Measurements from ENCODE around the gene IQCK.

IQCK gene

DNA sequence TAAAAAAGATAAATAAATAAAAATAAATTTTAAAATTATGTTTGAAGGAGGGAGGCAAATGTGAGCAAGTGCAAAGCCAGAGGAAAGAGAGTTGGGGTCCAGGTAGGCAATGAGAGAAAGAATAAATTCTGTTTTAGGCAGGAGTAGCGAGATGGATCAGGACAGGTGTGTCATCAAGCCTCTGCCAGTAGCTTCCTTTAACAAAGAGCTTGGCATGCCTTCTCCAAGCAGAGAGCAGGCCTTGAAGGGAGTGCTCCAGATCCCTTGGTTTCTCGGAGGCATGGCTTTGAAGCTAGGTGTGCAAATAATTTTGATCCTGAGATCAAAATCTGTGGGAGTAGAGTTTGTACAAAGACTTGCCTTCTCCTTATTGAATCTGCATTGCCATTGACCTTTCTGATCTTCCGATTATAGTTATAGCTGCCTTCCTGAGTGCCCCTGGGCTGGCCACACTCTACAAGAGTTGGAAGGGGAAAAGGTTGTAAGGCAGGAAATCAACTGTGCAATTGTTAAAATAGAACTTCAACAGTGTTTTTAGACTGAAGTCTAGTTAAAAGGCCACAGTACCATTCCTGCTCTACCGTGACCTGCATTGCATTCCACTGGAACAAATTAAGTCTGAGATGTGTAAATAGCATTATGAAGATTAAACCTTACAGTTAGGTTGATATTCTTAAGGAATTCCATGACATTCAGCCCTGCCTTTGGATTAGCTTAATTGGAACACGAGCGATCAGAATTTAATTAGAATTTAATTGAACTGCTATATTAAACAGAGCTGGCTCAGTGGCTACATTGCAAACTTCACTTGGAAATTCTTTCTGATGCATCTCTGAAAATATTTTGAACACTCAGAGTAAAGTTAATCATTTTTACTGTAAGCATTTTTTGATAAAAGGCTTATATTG, 33.7 kb downstream of the IQCK start:
- no peaks in the 10 kb centered on the region for H3K9me3 ChIP-seq (replicated peaks; ENCODE audit: low read length)
- H3K9ac ChIP-seq (ENCODE audit: low read depth, low read length), result no peak overlapping the region
- H3K36me3 ChIP-seq (ENCODE audit: insufficient read depth, low read length), result no peaks in the 10 kb centered on the region
- H3K27me3 ChIP-seq (ENCODE audit: control insufficient read depth, insufficient read depth, low read length), result no peaks in the 10 kb centered on the region
- peaks cover 7% of the 10 kb centered on the region for H3K4me1 ChIP-seq (ENCODE audit: control insufficient read depth, insufficient read depth, low read length)
- H3K4me3 ChIP-seq (ENCODE audit: low read length), result no peak overlapping the region
- H3K4me2 ChIP-seq (ENCODE audit: low read length), result no peak overlapping the region

DNA sequence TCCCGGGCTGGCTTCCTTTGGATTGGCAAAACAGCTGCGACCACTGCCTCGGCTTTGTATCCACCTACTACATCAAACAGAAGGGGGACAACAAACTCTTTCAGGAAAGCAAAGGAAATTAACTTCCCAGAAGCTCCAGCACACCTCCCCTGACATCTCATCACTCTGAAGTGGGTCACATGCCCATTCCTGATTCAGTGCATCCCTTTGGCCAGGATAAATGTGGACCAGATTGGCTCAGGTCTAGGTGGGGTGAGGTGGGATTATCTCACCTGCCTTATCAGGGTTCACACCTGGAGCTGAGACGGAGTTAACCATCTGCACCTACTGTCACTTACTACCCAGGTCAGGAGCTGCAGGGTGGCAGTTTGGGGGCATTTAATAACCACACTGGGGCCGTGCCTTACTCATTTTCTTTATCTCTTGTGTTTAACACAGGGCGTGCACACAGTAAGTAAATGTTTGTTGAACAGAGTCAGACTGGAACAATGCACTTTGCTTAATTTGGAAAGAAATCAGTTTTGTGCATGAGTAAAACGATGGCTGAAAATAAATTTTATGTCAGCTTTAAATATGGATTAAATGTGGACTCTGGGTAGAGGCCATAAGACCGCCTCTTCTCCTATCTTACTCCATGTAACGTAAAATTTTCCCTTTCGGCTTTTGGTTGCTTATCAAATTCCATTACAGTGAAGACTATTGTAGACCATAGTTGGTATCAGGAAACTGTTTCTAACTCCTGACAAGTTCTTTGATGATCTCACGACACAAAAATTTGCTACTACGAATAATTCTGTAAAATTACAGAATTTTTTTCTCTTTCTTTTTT, 36.0 kb downstream of the IQCK start:
- Histone ChIP-seq H3K4me1 (ENCODE audit: control insufficient read depth, insufficient read depth, low read length) (peaks cover 7% of the 10 kb centered on the region), H3K4me3 (ENCODE audit: low read length) (no peak overlapping the region), H3K36me3 (ENCODE audit: insufficient read depth, low read length) (no peaks in the 10 kb centered on the region), H3K27me3 (ENCODE audit: control insufficient read depth, insufficient read depth, low read length) (no peaks in the 10 kb centered on the region), H3K9ac (ENCODE audit: low read depth, low read length) (no peak overlapping the region), H3K4me2 (ENCODE audit: low read length) (no peak overlapping the region), H3K9me3 (replicated peaks; ENCODE audit: low read length) (no peaks in the 10 kb centered on the region)

DNA sequence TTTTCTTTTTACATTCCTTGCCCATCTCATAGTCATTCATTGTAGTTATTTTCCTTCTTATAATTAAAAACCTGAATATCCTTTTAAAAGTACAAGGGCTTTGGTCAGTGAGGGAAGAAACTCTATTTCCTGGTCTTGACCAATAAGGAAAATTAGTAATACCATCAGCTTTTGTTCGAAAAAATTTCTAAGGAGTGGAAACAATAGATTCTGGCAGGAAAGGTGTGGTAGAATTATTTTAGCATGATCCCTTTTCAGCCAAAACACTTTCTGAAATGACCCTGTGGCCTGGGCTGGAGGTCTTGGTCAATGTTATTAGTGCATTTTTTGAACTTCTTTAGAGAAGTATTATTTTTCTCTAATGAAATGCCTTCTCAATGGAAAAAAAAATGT, 36.6 kb downstream of the IQCK start:
- H3K27me3 ChIP-seq (ENCODE audit: control insufficient read depth, insufficient read depth, low read length), result no peaks in the 10 kb centered on the region
- no peak overlapping the region for H3K4me2 ChIP-seq (ENCODE audit: low read length)
- H3K4me3 ChIP-seq (ENCODE audit: low read length), result no peak overlapping the region
- no peak overlapping the region for H3K9ac ChIP-seq (ENCODE audit: low read depth, low read length)
- peaks cover 7% of the 10 kb centered on the region for H3K4me1 ChIP-seq (ENCODE audit: control insufficient read depth, insufficient read depth, low read length)
- no peaks in the 10 kb centered on the region for H3K9me3 ChIP-seq (replicated peaks; ENCODE audit: low read length)
- H3K36me3 ChIP-seq (ENCODE audit: insufficient read depth, low read length), result no peaks in the 10 kb centered on the region

DNA sequence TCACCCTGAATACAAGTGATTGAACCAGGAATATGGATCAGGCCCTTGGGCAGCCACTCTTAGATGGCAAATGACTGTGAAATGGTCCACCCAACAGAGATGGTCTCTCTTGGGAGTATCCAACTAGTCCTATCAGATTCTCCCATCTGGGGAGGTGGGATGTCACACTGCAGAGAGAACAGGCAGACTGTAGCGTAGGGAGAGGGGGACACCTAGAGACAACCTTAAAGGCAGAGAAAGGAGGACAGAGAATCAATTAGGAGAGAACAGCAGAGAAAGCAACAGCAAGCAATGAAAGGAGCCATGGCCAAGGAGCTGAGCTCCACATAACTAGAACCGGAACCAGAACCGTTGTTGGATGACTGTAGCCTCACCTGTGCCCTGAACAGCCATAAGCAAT, 37.2 kb downstream of the IQCK start:
- no peak overlapping the region for H3K4me2 ChIP-seq (ENCODE audit: low read length)
- no peak overlapping the region for H3K9ac ChIP-seq (ENCODE audit: low read depth, low read length)
- H3K27me3 ChIP-seq (ENCODE audit: control insufficient read depth, insufficient read depth, low read length), result no peaks in the 10 kb centered on the region
- H3K36me3 ChIP-seq (ENCODE audit: insufficient read depth, low read length), result no peaks in the 10 kb centered on the region
- no peaks in the 10 kb centered on the region for H3K9me3 ChIP-seq (replicated peaks; ENCODE audit: low read length)
- H3K4me1 ChIP-seq (ENCODE audit: control insufficient read depth, insufficient read depth, low read length), result peaks cover 7% of the 10 kb centered on the region
- no peak overlapping the region for H3K4me3 ChIP-seq (ENCODE audit: low read length)

DNA sequence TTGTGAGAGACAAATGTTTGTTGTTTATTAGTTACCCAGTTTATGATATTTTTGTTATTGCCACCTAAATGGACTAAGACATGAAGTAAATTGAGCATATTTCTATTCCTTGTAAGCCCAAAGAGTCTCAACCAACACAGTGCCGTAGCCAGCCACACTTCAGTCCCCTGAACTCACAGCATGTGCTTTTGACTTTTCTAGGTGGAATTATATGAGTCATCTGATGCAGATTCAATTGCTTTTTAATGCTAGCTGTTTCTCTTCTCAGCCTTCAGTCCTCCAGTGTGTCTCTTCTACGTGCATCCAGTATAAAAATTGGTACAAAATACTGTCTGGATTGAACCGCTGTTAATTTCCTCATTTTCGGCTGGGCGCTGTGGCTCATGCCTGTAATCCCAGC, 39.0 kb downstream of the IQCK start:
- no peak overlapping the region for H3K9ac ChIP-seq (ENCODE audit: low read depth, low read length)
- H3K36me3 ChIP-seq (ENCODE audit: insufficient read depth, low read length), result no peaks in the 10 kb centered on the region
- no peaks in the 10 kb centered on the region for H3K27me3 ChIP-seq (ENCODE audit: control insufficient read depth, insufficient read depth, low read length)
- peaks cover 7% of the 10 kb centered on the region for H3K4me1 ChIP-seq (ENCODE audit: control insufficient read depth, insufficient read depth, low read length)
- no peaks in the 10 kb centered on the region for H3K9me3 ChIP-seq (replicated peaks; ENCODE audit: low read length)
- no peak overlapping the region for H3K4me2 ChIP-seq (ENCODE audit: low read length)
- no peak overlapping the region for H3K4me3 ChIP-seq (ENCODE audit: low read length)

DNA sequence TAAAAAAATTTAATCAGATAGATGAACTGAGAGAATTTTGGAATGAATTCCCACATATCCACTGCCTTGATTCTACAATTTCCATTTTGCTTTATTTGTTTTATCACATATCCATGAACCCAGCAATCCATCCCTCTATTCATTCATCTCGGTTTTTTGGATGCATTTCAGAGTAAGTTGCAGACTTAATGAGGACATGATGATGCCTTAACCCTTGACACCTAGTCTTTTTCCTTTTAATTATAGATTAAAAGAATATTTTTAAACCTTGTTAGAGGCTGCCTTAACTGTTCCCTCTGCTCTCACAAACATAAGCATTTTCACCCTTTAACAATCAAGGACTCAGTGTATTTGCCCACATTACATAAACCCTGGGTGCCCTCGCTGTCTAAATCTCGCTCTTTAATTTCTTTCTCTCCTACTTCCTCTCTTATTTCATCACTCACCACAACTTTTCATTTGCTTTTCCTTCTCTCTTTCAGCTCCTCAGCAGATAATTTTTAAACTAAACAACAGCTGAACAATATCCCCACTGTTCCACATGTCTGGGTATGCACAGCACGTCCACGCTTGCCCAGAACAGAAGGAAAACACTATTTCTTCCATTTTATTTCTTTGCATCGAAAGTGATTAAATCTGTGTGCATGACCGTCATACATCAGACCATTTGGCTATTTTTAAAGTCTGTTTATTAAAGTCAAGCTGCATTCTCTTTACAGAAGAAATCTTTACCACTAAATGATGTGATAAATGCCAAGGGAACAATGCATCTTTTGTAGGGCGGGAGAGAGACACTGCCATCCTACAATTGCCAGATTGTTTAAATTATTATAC, 39.9 kb downstream of the IQCK start:
- Histone ChIP-seq H3K9me3 (replicated peaks; ENCODE audit: low read length) (no peaks in the 10 kb centered on the region), H3K4me1 (ENCODE audit: control insufficient read depth, insufficient read depth, low read length) (peaks cover 7% of the 10 kb centered on the region), H3K27me3 (ENCODE audit: control insufficient read depth, insufficient read depth, low read length) (no peaks in the 10 kb centered on the region), H3K36me3 (ENCODE audit: insufficient read depth, low read length) (no peaks in the 10 kb centered on the region), H3K4me2 (ENCODE audit: low read length) (no peak overlapping the region), H3K9ac (ENCODE audit: low read depth, low read length) (no peak overlapping the region), H3K4me3 (ENCODE audit: low read length) (no peak overlapping the region)

DNA sequence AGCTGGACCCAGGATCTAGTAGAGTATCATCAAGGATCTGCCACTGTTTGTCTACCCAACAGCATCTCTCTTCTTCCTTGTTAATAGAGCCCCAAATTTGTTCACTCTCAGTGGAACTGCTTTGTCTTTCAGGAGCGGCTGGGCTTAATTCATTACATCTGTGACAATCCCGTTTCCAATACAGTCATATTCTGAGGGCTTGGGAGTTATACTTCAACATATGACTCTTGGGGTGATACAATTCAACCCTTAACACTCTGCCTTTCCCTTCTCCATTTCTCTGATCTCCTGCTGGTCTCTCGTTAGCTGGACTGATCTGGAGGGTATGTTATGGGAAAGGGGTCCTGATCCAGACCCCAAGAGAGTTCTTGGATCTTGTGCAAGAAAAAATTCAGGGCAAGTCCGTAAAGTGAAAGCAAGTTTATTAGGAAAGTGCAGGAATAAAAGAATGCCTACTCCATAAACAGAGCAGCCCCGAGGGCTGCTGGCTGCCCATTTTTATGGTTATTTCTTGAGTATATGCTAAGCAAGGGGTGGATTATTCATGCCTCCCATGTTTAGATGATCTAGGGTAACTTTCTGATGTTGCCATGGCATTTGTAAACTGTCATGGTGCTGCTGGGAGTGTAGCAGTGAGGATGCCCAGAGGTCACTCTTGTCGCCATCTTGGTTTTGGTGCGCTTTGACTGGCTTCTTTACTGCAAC, 42.4 kb downstream of the IQCK start:
- H3K4me1 ChIP-seq (ENCODE audit: control insufficient read depth, insufficient read depth, low read length), result no peaks in the 10 kb centered on the region

GRCh38 chr16:19765860-19766553, 47.9 kb downstream of the IQCK start:
- H3K36me3 ChIP-seq (ENCODE audit: insufficient read depth, low read length), result no peaks in the 10 kb centered on the region
- no peak overlapping the region for H3K9ac ChIP-seq (ENCODE audit: low read depth, low read length)
- no peaks in the 10 kb centered on the region for H3K9me3 ChIP-seq (replicated peaks; ENCODE audit: low read length)

More for the DNA sequence above, 42.4 kb downstream of the IQCK start:
- Histone ChIP-seq H3K4me2 (ENCODE audit: low read length) (no peak overlapping the region), H3K9ac (ENCODE audit: low read depth, low read length) (no peak overlapping the region), H3K27me3 (ENCODE audit: control insufficient read depth, insufficient read depth, low read length) (no peaks in the 10 kb centered on the region), H3K4me3 (ENCODE audit: low read length) (no peak overlapping the region), H3K36me3 (ENCODE audit: insufficient read depth, low read length) (no peaks in the 10 kb centered on the region), H3K9me3 (replicated peaks; ENCODE audit: low read length) (no peaks in the 10 kb centered on the region)

DNA sequence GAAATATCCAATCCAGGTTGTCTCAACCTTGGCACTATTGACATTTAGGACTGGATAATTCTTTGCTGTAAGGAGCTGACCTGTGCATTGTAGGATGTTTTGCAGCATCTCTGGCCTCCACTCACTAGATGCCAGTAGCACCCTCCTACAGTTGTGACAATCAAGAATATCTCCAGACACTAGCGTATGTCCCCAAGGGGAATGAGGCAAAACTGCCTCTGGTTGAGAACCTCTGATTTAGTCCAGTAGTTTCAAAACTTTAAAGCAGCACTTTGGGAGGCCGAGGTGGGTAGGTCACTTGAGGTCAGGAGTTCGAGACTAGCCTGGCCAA, 48.4 kb downstream of the IQCK start:
- no peaks in the 10 kb centered on the region for H3K4me1 ChIP-seq (ENCODE audit: control insufficient read depth, insufficient read depth, low read length)
- H3K4me3 ChIP-seq (ENCODE audit: low read length), result no peak overlapping the region
- no peak overlapping the region for H3K9ac ChIP-seq (ENCODE audit: low read depth, low read length)
- no peak overlapping the region for H3K4me2 ChIP-seq (ENCODE audit: low read length)
- H3K27me3 ChIP-seq (ENCODE audit: control insufficient read depth, insufficient read depth, low read length), result no peaks in the 10 kb centered on the region
- no peaks in the 10 kb centered on the region for H3K36me3 ChIP-seq (ENCODE audit: insufficient read depth, low read length)
- H3K9me3 ChIP-seq (replicated peaks; ENCODE audit: low read length), result no peaks in the 10 kb centered on the region

More at GRCh38 chr16:19765860-19766553, 47.9 kb downstream of the IQCK start:
- no peak overlapping the region for H3K4me3 ChIP-seq (ENCODE audit: low read length)
- no peaks in the 10 kb centered on the region for H3K27me3 ChIP-seq (ENCODE audit: control insufficient read depth, insufficient read depth, low read length)
- H3K4me2 ChIP-seq (ENCODE audit: low read length), result no peak overlapping the region
- no peaks in the 10 kb centered on the region for H3K4me1 ChIP-seq (ENCODE audit: control insufficient read depth, insufficient read depth, low read length)

GRCh38 chr16:19766988-19767387, 48.9 kb downstream of the IQCK start:
- Histone ChIP-seq H3K4me3 (ENCODE audit: low read length) (no peak overlapping the region), H3K4me1 (ENCODE audit: control insufficient read depth, insufficient read depth, low read length) (no peaks in the 10 kb centered on the region), H3K9me3 (replicated peaks; ENCODE audit: low read length) (no peaks in the 10 kb centered on the region), H3K4me2 (ENCODE audit: low read length) (no peak overlapping the region), H3K27me3 (ENCODE audit: control insufficient read depth, insufficient read depth, low read length) (no peaks in the 10 kb centered on the region), H3K36me3 (ENCODE audit: insufficient read depth, low read length) (no peaks in the 10 kb centered on the region), H3K9ac (ENCODE audit: low read depth, low read length) (no peak overlapping the region)

Measured in skeletal muscle satellite cell (primary cell).